HepG2 (cell line): Measurements from ENCODE around the gene ATPAF1. TPM values are rescaled to one million over a fixed set of nuclear protein-coding genes. Genes with fewer than 3 reads are reported as not detected.

Source experiments
- GATA4 ChIP-seq: sonication (generic); IDR thresholded peaks from 2 replicates; pipeline ENCODE4 v1.6.1; 2016; ENCODE audit warnings: antibody characterized with exemption, low read depth, borderline replicate concordance
- IKZF1 ChIP-seq: fragments of 450-650 bp; IDR thresholded peaks from 2 replicates; pipeline ENCODE4 v1.7.1; 2016
- MBD4 ChIP-seq: IDR thresholded peaks from 2 replicates; pipeline ENCODE4 v1.6.1; 2012; ENCODE audit warnings: low read length, inconsistent platforms, borderline replicate concordance
- PITX1 ChIP-seq: sonication (generic); formaldehyde crosslinking; IDR thresholded peaks from 2 replicates; pipeline ENCODE4 v1.5.1; 2020; ENCODE audit warnings: mild to moderate bottlenecking, missing genetic modification reagents
- RCOR2 ChIP-seq: IDR thresholded peaks from 2 replicates; pipeline ENCODE4 v1.6.1; 2016; ENCODE audit warnings: missing biosample characterization, missing genetic modification reagents
- SAP130 ChIP-seq: IDR thresholded peaks from 2 replicates; pipeline ENCODE4 v1.6.1; 2016; ENCODE audit warnings: low read depth
- SIN3B ChIP-seq: fragments of 150-350 bp; IDR thresholded peaks from 2 replicates; pipeline ENCODE4 v1.6.1; 2014; ENCODE audit warnings: low read length
- SRF ChIP-seq: IDR thresholded peaks from 2 replicates; pipeline ENCODE4 v1.6.1; 2011; ENCODE audit warnings: mild to moderate bottlenecking, low read depth, low read length, moderate library complexity
- TCF12 ChIP-seq, 2 experiments: fragments of 450-650 bp in 1 of 2; sonication (generic) in 1 of 2; formaldehyde crosslinking in 1 of 2; IDR thresholded peaks; 2 replicates each; pipeline versions ENCODE4 v1.6.1 to v1.8.0; 2017 to 2022; ENCODE audit warnings: antibody characterized with exemption in 1 of 2, mild to moderate bottlenecking in 1 of 2, missing genetic modification reagents in 1 of 2, moderate library complexity in 1 of 2
- TCF7 ChIP-seq: sonication (generic); IDR thresholded peaks from 2 replicates; pipeline ENCODE4 v1.6.1; 2016; ENCODE audit warnings: antibody characterized with exemption, low read depth
- ZNF160 ChIP-seq: sonication (generic); formaldehyde crosslinking; IDR thresholded peaks from 2 replicates; pipeline ENCODE4 v1.8.0; 2022; ENCODE audit warnings: mild to moderate bottlenecking, inconsistent platforms, missing genetic modification reagents
- polyA plus RNA-seq, 8 experiments: library from polyadenylated mRNA; depleted of rRNA in 3 of 8; stranded (reverse) in 7 of 8; unstranded in 1 of 8; fragments of >200 nt; fragmentation: Illumina TruSeq in 4 of 8; extraction: Trizol in 4 of 8; gene quantifications; 2 replicates each; pipeline versions ENCODE4 v1.2.1 to v1.2.3, GENCODE V29; 2011 to 2016; ENCODE audit warnings: low read depth in 4 of 8, missing spikeins in 1 of 8, mixed read lengths in 1 of 8; ENCODE audit not compliant: insufficient read depth in 1 of 8
- total RNA-seq, 5 experiments: library from RNA; depleted of rRNA; stranded (reverse); fragments of >200 nt; fragmentation: Illumina TruSeq; extraction: Trizol; gene quantifications; 2 replicates each; pipeline ENCODE4 v1.2.3, GENCODE V29; 2016; ENCODE audit warnings: low read depth in 1 of 5
- TF ChIP-seq, protein P1 (sequence below): sonication (generic); formaldehyde crosslinking; IDR thresholded peaks from 2 replicates; pipeline ENCODE4 v1.4.0; 2020; ENCODE audit warnings: missing genetic modification reagents, borderline replicate concordance
- TF ChIP-seq, protein P2 (sequence below), 2 experiments: fragments of 450-650 bp in 1 of 2; sonication (generic) in 1 of 2; formaldehyde crosslinking in 1 of 2; IDR thresholded peaks; 2 replicates each; pipeline versions ENCODE4 v1.6.1 to v1.8.0; 2016 to 2022; ENCODE audit warnings: antibody characterized with exemption in 1 of 2, mild to moderate bottlenecking in 1 of 2, missing genetic modification reagents in 1 of 2
- TF ChIP-seq, protein P3 (sequence below): sonication (generic); formaldehyde crosslinking; IDR thresholded peaks from 2 replicates; pipeline ENCODE4 v1.8.1; 2023; ENCODE audit warnings: mild to moderate bottlenecking, missing genetic modification reagents

The ATPAF1 gene
- total and polyA plus RNA-seq, 2 of the 13 experiments (the other 11 are each of a cell fraction or from before 2014, with no cell fraction given), result 66.6 to 76.7 TPM

DNA sequence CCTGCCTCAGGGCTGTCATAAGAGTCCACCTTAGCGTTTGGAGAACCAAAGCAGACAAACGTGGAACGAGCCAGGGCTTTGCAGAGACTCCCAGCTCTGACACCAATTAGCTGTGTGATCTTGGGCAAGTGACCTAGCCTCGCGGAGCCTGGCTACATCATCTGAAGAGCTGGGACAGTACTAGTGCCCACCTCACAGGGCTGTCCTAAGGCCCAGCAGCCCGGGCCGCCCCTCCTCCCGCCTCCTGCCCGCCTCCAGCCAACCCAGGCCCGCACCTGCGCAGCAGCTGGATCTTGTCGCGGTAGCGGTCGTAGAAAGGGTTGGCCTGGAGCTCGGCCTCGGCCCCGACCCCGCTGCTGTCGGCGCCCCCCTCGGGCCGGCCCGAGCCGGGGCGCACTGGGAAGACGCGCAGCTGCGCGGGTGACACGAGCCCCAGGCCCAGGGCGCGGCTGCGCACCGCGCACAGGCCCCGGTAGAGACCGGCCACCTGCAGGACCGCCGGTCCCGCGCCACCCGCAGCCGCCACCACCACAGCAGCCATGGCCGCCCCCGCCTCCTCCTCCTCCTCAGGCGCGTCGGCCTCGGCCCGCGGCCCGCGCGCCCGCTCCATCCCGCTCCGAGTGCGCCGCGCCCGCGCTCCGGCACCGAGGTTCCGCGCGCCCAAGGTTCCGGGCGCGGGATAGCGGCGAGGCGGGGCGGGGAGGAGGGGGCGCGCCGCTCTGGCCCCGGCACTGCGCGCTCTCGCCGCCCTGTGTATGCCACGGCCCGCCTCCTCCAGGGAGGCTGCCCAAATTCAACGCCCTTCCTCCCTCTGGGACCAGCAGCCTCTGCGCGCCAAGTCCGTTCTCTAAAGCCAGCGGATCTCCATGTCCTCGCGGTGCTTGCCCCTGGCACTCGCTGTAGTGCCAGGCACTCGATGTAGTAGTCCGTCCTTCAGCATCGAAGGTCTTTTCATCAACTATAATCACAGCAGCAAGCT lies at the start of gene ATPAF1 (continued):
- TF ChIP-seq, protein P1, sequence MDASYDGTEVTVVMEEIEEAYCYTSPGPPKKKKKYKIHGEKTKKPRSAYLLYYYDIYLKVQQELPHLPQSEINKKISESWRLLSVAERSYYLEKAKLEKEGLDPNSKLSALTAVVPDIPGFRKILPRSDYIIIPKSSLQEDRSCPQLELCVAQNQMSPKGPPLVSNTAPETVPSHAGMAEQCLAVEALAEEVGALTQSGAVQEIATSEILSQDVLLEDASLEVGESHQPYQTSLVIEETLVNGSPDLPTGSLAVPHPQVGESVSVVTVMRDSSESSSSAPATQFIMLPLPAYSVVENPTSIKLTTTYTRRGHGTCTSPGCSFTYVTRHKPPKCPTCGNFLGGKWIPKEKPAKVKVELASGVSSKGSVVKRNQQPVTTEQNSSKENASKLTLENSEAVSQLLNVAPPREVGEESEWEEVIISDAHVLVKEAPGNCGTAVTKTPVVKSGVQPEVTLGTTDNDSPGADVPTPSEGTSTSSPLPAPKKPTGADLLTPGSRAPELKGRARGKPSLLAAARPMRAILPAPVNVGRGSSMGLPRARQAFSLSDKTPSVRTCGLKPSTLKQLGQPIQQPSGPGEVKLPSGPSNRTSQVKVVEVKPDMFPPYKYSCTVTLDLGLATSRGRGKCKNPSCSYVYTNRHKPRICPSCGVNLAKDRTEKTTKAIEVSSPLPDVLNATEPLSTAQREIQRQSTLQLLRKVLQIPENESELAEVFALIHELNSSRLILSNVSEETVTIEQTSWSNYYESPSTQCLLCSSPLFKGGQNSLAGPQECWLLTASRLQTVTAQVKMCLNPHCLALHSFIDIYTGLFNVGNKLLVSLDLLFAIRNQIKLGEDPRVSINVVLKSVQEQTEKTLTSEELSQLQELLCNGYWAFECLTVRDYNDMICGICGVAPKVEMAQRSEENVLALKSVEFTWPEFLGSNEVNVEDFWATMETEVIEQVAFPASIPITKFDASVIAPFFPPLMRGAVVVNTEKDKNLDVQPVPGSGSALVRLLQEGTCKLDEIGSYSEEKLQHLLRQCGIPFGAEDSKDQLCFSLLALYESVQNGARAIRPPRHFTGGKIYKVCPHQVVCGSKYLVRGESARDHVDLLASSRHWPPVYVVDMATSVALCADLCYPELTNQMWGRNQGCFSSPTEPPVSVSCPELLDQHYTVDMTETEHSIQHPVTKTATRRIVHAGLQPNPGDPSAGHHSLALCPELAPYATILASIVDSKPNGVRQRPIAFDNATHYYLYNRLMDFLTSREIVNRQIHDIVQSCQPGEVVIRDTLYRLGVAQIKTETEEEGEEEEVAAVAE, result no peak
- TF ChIP-seq RCOR2 (CRISPR knock-in tag) (no peak), IKZF1 (no peak), PITX1 (no peak), SRF (no peak; the same call in 1 of the 2 replicates), SIN3B (0 out of 2 replicates have a peak, but pooled peaks have one; percentile 41), TCF12 (IDR thresholded peaks at IDR 0.05) (no peak), TCF12 (CRISPR knock-in tag; IDR thresholded peaks at IDR 0.05) (no peak), MBD4 (no peak), SAP130 (CRISPR knock-in tag) (peak; percentile 41), ZNF160 (CRISPR knock-in tag) (no peak), GATA4 (no peak), TCF7 (no peak)
- TF ChIP-seq, protein P2, sequence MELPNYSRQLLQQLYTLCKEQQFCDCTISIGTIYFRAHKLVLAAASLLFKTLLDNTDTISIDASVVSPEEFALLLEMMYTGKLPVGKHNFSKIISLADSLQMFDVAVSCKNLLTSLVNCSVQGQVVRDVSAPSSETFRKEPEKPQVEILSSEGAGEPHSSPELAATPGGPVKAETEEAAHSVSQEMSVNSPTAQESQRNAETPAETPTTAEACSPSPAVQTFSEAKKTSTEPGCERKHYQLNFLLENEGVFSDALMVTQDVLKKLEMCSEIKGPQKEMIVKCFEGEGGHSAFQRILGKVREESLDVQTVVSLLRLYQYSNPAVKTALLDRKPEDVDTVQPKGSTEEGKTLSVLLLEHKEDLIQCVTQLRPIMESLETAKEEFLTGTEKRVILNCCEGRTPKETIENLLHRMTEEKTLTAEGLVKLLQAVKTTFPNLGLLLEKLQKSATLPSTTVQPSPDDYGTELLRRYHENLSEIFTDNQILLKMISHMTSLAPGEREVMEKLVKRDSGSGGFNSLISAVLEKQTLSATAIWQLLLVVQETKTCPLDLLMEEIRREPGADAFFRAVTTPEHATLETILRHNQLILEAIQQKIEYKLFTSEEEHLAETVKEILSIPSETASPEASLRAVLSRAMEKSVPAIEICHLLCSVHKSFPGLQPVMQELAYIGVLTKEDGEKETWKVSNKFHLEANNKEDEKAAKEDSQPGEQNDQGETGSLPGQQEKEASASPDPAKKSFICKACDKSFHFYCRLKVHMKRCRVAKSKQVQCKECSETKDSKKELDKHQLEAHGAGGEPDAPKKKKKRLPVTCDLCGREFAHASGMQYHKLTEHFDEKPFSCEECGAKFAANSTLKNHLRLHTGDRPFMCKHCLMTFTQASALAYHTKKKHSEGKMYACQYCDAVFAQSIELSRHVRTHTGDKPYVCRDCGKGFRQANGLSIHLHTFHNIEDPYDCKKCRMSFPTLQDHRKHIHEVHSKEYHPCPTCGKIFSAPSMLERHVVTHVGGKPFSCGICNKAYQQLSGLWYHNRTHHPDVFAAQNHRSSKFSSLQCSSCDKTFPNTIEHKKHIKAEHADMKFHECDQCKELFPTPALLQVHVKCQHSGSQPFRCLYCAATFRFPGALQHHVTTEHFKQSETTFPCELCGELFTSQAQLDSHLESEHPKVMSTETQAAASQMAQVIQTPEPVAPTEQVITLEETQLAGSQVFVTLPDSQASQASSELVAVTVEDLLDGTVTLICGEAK (IDR thresholded peaks at IDR 0.05), result no peak
- TF ChIP-seq, protein P2 (CRISPR knock-in tag; IDR thresholded peaks at IDR 0.05), result no peak
- TF ChIP-seq, protein P3, sequence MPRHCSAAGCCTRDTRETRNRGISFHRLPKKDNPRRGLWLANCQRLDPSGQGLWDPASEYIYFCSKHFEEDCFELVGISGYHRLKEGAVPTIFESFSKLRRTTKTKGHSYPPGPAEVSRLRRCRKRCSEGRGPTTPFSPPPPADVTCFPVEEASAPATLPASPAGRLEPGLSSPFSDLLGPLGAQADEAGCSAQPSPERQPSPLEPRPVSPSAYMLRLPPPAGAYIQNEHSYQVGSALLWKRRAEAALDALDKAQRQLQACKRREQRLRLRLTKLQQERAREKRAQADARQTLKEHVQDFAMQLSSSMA (CRISPR knock-in tag), result no peak
